GM12878 (cell line): ENCODE data around the gene RAMP1. TPM values are rescaled to one million over a fixed set of nuclear protein-coding genes. Genes with fewer than 3 reads are reported as not detected.
A peak's percentile ranks its signal among the peaks of the same experiment; 100 is the strongest.

ENCODE experiments used
- ETV6 ChIP-seq, 2 experiments: fragments of 450-650 bp in 1 of 2; IDR thresholded peaks in 1 of 2; conservative IDR thresholded peaks in 1 of 2; 2 replicates each; pipeline ENCODE4 v1.6.1; 2014; ENCODE audit warnings: antibody characterized with exemption in 1 of 2, borderline replicate concordance in 1 of 2, low read depth in 1 of 2, mild to moderate bottlenecking in 1 of 2, moderate library complexity in 1 of 2
- IRF4 ChIP-seq: IDR thresholded peaks from 2 replicates; pipeline ENCODE4 v1.6.1; 2011; ENCODE audit warnings: low read depth, low read length
- LARP7 ChIP-seq: fragments of 450-650 bp; IDR thresholded peaks from 2 replicates; pipeline ENCODE4 v1.6.1; 2017; ENCODE audit warnings: mild to moderate bottlenecking
- MTA2 ChIP-seq: fragments of 450-650 bp; IDR thresholded peaks from 2 replicates; pipeline ENCODE4 v1.6.1; 2016; ENCODE audit warnings: low read depth, mild to moderate bottlenecking, moderate library complexity
- MTA3 ChIP-seq: IDR thresholded peaks from 2 replicates; pipeline ENCODE4 v1.6.1; 2012; ENCODE audit warnings: low read length, inconsistent platforms, borderline replicate concordance
- PAX8 ChIP-seq: fragments of 450-650 bp; IDR thresholded peaks from 2 replicates; pipeline ENCODE4 v1.6.1; 2017; ENCODE audit warnings: mild to moderate bottlenecking, moderate library complexity
- RBBP5 ChIP-seq: fragments of 200-600 bp; sonication (generic); conservative IDR thresholded peaks from 2 replicates; pipeline ENCODE4 v1.6.1; 2016
- polyA plus RNA-seq, 11 experiments: library from polyadenylated mRNA; depleted of rRNA in 4 of 11; unstranded in 6 of 11; stranded (reverse) in 5 of 11; fragments of >200 nt; fragmentation: Nextera tagmentation in 4 of 11; fragmentation: Illumina TruSeq in 1 of 11; extraction: Ambion mirVana in 4 of 11; extraction: Trizol in 1 of 11; gene quantifications; 1 replicate in 1 of 11; 2 replicates in 10 of 11; pipeline versions ENCODE4 v1.2.1 to v1.2.3, GENCODE V29; 2011 to 2016; ENCODE audit warnings: inconsistent platforms in 2 of 11, missing spikeins in 2 of 11, low read depth in 1 of 11
- total RNA-seq, 4 experiments: library from RNA; depleted of rRNA in 3 of 4; stranded (reverse); fragments of >200 nt in 3 of 4; fragmentation: Illumina TruSeq in 1 of 4; extraction: Trizol in 1 of 4; gene quantifications; 2 replicates each; pipeline versions ENCODE4 v1.2.1 to v1.2.3, GENCODE V29; 2013 to 2021
- TF ChIP-seq, protein P1 (sequence below): fragments of 450-650 bp; IDR thresholded peaks from 2 replicates; pipeline ENCODE4 v1.6.1; 2017; ENCODE audit warnings: mild to moderate bottlenecking, moderate library complexity
- TF ChIP-seq, protein P2 (sequence below), 3 experiments: IDR thresholded peaks in 2 of 3; conservative IDR thresholded peaks in 1 of 3; 2 replicates each; pipeline ENCODE4 v1.5.1; 2011; ENCODE audit warnings: low read depth in 3 of 3, low read length in 3 of 3, mild to moderate bottlenecking in 3 of 3, control low read depth in 2 of 3, moderate library complexity in 2 of 3, inconsistent platforms in 1 of 3, mixed read lengths in 1 of 3; ENCODE audit not compliant: control insufficient read depth in 2 of 3, insufficient read depth in 1 of 3; ENCODE audit errors: extremely low read depth in 1 of 3
- TF ChIP-seq, protein P3 (sequence below): fragments of 450-650 bp; IDR thresholded peaks from 2 replicates; pipeline ENCODE4 v1.6.1; 2018; ENCODE audit warnings: borderline replicate concordance, mild to moderate bottlenecking; ENCODE audit not compliant: partially characterized antibody
- TF ChIP-seq, protein P4 (sequence below): fragments of 450-650 bp; IDR thresholded peaks from 2 replicates; pipeline ENCODE4 v1.6.1; 2017; ENCODE audit warnings: mild to moderate bottlenecking, low read depth, inconsistent platforms; ENCODE audit not compliant: poor library complexity, severe bottlenecking
- TF ChIP-seq, protein P5 (sequence below): IDR thresholded peaks from 2 replicates; pipeline ENCODE4 v1.6.1; 2011; ENCODE audit warnings: borderline replicate concordance, low read depth, mild to moderate bottlenecking, moderate library complexity, low read length; ENCODE audit not compliant: insufficient read depth, poor library complexity, severe bottlenecking

RAMP1 gene
- total and polyA plus RNA-seq, 10 of the 15 experiments (the other 5 are each of a cell fraction or from before 2014, with no cell fraction given), result 0.11 to 0.19 (median 0.12) TPM; not detected in 7

DNA sequence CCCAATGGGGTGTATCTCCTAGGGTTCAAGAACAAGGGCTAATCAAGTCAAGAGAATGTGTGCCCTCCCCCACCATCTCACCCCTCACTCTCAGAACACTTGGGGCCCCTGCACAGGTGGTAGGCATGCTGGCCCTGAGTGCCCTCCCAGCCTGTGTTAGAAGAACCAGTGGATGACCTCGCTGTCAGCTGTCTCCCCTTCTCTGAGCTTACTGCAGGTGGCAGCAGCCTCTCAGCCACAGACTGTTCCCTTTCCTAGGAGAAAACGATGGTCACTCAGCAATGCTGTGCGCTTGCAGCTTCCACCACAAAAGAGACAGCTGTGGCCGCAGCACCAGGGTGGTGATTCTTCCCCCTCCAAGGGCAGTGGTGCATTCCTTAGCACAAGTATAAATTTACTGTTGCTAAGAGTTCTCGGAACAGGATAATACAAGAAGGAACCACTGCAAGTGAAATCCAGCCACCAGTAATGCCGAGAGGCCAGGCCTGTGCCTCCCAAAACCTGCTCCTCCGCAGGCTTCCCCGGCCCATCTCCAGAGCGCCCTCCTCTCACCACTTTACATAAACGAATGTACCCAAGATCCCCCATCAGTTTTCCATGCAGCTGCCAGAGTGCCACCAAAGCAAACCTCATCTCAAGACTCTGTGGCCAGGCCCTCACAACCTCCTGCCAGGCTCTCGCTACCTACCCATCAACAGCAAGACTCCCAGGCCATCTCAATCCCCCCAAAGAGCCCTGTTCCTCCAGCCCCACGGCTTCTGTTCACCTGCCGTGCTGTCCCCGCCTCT is 935 bp upstream of the RAMP1 start (continued):
- TF ChIP-seq, protein P1, sequence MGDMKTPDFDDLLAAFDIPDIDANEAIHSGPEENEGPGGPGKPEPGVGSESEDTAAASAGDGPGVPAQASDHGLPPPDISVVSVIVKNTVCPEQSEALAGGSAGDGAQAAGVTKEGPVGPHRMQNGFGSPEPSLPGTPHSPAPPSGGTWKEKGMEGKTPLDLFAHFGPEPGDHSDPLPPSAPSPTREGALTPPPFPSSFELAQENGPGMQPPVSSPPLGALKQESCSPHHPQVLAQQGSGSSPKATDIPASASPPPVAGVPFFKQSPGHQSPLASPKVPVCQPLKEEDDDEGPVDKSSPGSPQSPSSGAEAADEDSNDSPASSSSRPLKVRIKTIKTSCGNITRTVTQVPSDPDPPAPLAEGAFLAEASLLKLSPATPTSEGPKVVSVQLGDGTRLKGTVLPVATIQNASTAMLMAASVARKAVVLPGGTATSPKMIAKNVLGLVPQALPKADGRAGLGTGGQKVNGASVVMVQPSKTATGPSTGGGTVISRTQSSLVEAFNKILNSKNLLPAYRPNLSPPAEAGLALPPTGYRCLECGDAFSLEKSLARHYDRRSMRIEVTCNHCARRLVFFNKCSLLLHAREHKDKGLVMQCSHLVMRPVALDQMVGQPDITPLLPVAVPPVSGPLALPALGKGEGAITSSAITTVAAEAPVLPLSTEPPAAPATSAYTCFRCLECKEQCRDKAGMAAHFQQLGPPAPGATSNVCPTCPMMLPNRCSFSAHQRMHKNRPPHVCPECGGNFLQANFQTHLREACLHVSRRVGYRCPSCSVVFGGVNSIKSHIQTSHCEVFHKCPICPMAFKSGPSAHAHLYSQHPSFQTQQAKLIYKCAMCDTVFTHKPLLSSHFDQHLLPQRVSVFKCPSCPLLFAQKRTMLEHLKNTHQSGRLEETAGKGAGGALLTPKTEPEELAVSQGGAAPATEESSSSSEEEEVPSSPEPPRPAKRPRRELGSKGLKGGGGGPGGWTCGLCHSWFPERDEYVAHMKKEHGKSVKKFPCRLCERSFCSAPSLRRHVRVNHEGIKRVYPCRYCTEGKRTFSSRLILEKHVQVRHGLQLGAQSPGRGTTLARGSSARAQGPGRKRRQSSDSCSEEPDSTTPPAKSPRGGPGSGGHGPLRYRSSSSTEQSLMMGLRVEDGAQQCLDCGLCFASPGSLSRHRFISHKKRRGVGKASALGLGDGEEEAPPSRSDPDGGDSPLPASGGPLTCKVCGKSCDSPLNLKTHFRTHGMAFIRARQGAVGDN, result no peak
- TF ChIP-seq, protein P2, sequence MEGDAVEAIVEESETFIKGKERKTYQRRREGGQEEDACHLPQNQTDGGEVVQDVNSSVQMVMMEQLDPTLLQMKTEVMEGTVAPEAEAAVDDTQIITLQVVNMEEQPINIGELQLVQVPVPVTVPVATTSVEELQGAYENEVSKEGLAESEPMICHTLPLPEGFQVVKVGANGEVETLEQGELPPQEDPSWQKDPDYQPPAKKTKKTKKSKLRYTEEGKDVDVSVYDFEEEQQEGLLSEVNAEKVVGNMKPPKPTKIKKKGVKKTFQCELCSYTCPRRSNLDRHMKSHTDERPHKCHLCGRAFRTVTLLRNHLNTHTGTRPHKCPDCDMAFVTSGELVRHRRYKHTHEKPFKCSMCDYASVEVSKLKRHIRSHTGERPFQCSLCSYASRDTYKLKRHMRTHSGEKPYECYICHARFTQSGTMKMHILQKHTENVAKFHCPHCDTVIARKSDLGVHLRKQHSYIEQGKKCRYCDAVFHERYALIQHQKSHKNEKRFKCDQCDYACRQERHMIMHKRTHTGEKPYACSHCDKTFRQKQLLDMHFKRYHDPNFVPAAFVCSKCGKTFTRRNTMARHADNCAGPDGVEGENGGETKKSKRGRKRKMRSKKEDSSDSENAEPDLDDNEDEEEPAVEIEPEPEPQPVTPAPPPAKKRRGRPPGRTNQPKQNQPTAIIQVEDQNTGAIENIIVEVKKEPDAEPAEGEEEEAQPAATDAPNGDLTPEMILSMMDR (IDR thresholded peaks at IDR 0.05 in 2 of 3, conservative IDR thresholded peaks at IDR 0.05 in 1 of 3; ENCODE audit: control insufficient read depth in 2 of 3, extremely low read depth in 1 of 3, insufficient read depth in 1 of 3, low read depth in 3 of 3, low read length in 3 of 3), result peak; percentile 62 to 86 (median 76)
- TF ChIP-seq RBBP5, result no peak
- TF ChIP-seq, protein P3, sequence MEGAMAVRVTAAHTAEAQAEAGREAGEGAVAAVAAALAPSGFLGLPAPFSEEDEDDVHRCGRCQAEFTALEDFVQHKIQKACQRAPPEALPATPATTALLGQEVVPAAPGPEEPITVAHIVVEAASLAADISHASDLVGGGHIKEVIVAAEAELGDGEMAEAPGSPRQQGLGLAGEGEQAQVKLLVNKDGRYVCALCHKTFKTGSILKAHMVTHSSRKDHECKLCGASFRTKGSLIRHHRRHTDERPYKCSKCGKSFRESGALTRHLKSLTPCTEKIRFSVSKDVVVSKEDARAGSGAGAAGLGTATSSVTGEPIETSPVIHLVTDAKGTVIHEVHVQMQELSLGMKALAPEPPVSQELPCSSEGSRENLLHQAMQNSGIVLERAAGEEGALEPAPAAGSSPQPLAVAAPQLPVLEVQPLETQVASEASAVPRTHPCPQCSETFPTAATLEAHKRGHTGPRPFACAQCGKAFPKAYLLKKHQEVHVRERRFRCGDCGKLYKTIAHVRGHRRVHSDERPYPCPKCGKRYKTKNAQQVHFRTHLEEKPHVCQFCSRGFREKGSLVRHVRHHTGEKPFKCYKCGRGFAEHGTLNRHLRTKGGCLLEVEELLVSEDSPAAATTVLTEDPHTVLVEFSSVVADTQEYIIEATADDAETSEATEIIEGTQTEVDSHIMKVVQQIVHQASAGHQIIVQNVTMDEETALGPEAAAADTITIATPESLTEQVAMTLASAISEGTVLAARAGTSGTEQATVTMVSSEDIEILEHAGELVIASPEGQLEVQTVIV, result no peak
- TF ChIP-seq, protein P4, sequence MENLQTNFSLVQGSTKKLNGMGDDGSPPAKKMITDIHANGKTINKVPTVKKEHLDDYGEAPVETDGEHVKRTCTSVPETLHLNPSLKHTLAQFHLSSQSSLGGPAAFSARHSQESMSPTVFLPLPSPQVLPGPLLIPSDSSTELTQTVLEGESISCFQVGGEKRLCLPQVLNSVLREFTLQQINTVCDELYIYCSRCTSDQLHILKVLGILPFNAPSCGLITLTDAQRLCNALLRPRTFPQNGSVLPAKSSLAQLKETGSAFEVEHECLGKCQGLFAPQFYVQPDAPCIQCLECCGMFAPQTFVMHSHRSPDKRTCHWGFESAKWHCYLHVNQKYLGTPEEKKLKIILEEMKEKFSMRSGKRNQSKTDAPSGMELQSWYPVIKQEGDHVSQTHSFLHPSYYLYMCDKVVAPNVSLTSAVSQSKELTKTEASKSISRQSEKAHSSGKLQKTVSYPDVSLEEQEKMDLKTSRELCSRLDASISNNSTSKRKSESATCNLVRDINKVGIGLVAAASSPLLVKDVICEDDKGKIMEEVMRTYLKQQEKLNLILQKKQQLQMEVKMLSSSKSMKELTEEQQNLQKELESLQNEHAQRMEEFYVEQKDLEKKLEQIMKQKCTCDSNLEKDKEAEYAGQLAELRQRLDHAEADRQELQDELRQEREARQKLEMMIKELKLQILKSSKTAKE, result no peak
- no peak for TF ChIP-seq MTA2
- TF ChIP-seq ETV6 (conservative IDR thresholded peaks at IDR 0.05 in 1 of 2, IDR thresholded peaks at IDR 0.05 in 1 of 2; ENCODE audit: borderline replicate concordance in 1 of 2, low read depth in 1 of 2), result no peak
- TF ChIP-seq IRF4, result no peak
- TF ChIP-seq, protein P5, sequence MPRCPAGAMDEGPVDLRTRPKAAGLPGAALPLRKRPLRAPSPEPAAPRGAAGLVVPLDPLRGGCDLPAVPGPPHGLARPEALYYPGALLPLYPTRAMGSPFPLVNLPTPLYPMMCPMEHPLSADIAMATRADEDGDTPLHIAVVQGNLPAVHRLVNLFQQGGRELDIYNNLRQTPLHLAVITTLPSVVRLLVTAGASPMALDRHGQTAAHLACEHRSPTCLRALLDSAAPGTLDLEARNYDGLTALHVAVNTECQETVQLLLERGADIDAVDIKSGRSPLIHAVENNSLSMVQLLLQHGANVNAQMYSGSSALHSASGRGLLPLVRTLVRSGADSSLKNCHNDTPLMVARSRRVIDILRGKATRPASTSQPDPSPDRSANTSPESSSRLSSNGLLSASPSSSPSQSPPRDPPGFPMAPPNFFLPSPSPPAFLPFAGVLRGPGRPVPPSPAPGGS, result no peak
- no peak for TF ChIP-seq LARP7
- no peak for TF ChIP-seq MTA3
- no peak for TF ChIP-seq PAX8
